AG09309 (cell line): ENCODE data around the gene OR56A5.
"Not testable (repeated sequence)": the region's sequence is repeated elsewhere in the genome, so short reads cannot be mapped to it uniquely, and the experiment has no call there.

Source experiments
- DNase-seq: peaks from one replicate; pipeline ENCODE4 v3.0.0-alpha.2; 2010; ENCODE audit warnings: low read depth
- H3K4me3 ChIP-seq: 2 replicates; pipeline ENCODE4 v1.5.1; 2011; ENCODE audit warnings: mild to moderate bottlenecking, low read depth, low read length, moderate library complexity; ENCODE audit not compliant: control insufficient read depth
- CTCF ChIP-seq: IDR thresholded peaks from 2 replicates; pipeline ENCODE4 v1.5.1; 2011; ENCODE audit warnings: mild to moderate bottlenecking, low read depth, low read length, inconsistent platforms; ENCODE audit not compliant: insufficient read depth, control insufficient read depth; ENCODE audit errors: missing control alignments

OR56A5 gene

DNA sequence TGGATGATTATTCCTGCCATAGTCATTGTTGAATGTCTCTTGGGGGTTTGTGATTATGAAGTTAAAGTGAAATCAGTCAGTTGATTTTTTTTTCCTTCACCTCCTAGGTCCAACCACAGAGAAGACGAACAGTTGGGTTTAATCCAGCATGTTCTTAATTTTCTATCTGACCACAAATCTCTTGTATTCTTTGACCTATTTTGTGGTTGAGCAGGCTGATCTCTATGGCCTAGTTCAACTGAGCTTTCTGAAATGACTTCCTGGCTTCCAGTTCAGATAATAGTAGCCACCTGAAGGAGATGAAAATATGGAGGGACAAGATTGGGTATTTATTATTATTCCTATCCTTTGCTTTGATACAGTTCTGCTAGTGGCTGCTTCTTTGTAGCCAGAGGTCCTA lies 5.2 kb upstream of the OR56A5 start:
- no peak overlapping the region for H3K4me3 ChIP-seq
- no peak for DNase-seq
- no peak for TF ChIP-seq CTCF

DNA sequence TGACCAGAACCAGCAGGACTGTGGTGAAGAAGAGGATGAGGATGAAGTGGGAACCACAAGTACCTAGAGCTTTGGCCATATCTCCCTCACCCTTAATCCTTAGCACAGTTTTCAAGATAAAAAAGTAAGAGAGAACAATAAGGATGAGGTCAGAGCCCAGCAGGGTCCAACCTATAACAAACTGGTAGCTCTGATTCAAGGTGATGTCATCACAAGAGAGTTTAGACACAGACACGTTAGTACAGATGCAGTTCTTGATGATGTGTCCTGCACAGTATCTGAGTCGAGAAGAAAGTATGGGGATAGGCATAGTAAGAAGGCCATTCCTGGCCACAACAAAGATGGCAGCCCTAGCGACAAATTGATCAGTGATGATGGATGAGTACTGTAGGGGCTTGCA lies 586 bp downstream of the OR56A5 start:
- no peak for DNase-seq
- H3K4me3 ChIP-seq: no peak overlapping the region
- no peak for TF ChIP-seq CTCF

DNA sequence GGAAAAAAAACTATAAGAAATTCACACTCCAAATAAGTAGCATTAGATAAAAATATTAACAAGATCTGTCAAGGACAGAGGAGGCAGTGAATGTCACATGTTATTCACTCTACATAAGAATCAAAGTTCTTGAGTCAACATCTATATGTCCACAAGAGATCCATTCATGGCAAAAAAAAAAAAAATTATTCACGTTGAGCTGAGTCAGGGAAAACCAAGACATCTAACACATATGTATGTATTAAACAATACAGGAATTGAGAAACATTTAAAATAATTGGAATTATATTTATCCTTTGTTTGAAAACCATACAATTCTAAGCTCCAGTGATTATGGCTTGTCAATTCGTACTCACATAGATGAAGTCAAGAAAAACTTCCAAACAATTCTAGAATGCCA lies 1.3 kb downstream of the OR56A5 start:
- H3K4me3 ChIP-seq: no peak overlapping the region
- TF ChIP-seq CTCF: no peak
- no peak for DNase-seq

DNA sequence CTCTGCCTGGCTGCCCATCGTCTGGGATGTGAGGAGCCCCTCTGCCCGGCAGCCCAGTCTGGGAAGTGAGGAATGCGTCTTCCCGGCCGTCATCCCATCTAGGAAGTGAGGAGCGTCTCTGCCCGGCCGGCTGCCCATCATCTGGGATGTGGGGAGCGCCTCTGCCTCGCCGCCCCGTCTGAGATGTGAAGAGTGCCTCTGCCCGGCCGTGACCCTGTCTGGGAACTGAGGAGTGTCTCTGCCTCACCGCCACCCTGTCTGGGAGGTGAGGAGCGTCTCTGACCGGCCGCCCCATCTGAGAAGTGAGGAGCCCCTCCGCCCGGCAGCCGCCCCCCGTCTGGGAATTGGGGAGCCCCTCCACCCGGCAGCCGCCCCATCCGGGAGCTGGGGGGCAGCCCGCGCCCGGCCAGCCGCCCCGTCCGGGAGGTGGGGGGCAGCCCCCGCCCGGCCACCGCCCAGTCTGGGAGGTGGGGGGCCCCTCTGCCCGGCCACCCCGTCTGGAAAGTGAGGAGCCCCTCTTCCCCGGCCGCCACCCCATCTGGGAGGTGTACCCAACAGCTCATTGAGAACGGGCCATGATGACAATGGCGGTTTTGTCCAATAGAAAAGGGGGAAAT lies 7.5 kb downstream of the OR56A5 start:
- DNase-seq, H3K4me3 ChIP-seq: not testable (repeated sequence)

- DNase-seq: no peak
- no peak overlapping the region for H3K4me3 ChIP-seq
- TF ChIP-seq CTCF: no peak
These were observed 12.7 kb downstream of the OR56A5 start for GRCh38 chr11:5955586-5955985.

GRCh38 chr11:5941951-5942350 lies 26.3 kb downstream of the OR56A5 start, which contains the start of gene OR56A3:
TSS of gene OR56A3 (plus strand) at chr11:5942251. CDS start at chr11:5947347, 5,096 bp downstream.
- TF ChIP-seq CTCF: no peak
- H3K4me3 ChIP-seq: no peak within 1 kb of the TSS
- no peak for DNase-seq

GRCh38 chr11:5940748-5941147 lies 27.5 kb downstream of the OR56A5 start:
- no peak for TF ChIP-seq CTCF
- no peak overlapping the region for H3K4me3 ChIP-seq
- DNase-seq: no peak
